ENCODE data around the gene SMLR1. TPM values are rescaled to one million over a fixed set of nuclear protein-coding genes. Genes with fewer than 3 reads are reported as not detected.

The SMLR1 gene
- total RNA-seq, 1 donor from 2014 or later: not detected

DNA sequence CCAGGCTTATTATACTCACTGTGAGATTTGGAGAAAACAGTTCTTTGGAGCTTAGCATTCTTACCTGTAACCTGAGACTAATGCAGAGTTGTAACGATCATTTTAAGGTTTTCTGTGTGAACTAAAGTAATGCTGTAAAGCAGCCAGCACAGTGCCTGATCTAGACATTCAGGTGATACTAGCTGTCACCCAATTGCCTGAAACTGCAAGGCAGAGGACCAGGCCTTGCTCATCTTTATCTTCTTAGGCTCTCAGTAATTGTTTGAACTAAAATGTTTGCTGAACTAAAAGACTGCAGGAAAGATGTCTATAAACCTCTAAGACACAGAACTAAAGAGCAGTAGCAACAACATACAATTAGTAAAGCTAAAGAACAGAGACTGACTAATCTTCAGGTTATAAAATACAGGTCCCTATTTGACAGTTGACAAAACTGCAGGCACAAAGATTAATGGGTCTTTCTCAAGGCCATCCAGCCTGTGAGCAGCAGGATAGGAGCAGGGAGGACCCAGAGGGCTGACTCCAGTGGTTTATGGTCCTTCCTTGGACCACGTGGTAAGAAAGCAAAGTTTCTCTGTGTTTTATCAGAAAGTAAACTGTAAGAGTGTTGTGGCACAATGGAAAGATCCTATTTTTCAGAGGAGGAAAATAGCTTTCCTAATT lies 31.4 kb downstream of the SMLR1 start:
- TF ChIP-seq, protein P1, sequence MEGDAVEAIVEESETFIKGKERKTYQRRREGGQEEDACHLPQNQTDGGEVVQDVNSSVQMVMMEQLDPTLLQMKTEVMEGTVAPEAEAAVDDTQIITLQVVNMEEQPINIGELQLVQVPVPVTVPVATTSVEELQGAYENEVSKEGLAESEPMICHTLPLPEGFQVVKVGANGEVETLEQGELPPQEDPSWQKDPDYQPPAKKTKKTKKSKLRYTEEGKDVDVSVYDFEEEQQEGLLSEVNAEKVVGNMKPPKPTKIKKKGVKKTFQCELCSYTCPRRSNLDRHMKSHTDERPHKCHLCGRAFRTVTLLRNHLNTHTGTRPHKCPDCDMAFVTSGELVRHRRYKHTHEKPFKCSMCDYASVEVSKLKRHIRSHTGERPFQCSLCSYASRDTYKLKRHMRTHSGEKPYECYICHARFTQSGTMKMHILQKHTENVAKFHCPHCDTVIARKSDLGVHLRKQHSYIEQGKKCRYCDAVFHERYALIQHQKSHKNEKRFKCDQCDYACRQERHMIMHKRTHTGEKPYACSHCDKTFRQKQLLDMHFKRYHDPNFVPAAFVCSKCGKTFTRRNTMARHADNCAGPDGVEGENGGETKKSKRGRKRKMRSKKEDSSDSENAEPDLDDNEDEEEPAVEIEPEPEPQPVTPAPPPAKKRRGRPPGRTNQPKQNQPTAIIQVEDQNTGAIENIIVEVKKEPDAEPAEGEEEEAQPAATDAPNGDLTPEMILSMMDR (IDR thresholded peaks at IDR 0.05): no peak
- Histone ChIP-seq H3K4me3 (no peak overlapping the region), H3K27ac (no peak overlapping the region), H3K4me1 (no peaks in the 10 kb centered on the region), H3K27me3 (ENCODE audit: low read depth) (no peaks in the 10 kb centered on the region), H3K36me3 (peaks cover 13% of the 10 kb centered on the region), H3K9me3 (no peaks in the 10 kb centered on the region)
- DNase-seq: no peak
- intact Hi-C loops (cut with DNase I): no loop called here
- no peak for ATAC-seq

DNA sequence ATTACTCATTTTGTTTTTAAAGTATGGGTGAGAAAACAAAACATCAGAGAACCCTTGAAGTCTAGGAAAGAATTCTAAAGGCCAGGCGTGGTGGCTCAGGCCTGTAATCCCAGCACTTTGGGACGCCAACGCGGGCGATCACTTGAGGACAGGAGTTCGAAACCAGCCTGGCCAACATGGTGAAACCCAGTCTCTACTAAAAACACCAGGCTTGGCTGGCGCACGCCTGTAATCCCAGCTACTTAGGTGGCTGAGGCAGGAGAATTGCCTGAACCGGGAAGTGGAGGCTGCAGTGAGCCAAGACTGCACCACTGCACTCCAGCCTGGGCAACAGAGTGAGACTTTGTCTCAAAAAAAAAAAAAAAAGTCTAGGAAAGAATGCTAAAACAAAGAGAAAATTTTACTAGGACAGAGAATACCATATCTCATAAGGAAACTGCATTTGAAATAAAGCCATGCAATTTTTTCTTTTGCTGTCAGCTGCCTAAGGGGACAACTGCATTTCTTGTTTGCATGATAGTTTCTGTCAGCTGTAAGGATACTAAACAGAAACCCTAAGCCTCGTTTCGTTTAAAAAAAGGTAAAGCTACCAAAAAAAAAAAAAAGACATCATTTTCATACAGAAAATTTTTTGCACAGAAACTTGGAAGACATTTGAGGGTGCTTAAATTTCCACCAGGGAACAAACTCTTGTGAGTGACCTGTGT lies 32.1 kb downstream of the SMLR1 start:
- TF ChIP-seq, protein P1 (IDR thresholded peaks at IDR 0.05): no peak
- H3K4me3 ChIP-seq: no peak overlapping the region
- ATAC-seq: no peak

DNA sequence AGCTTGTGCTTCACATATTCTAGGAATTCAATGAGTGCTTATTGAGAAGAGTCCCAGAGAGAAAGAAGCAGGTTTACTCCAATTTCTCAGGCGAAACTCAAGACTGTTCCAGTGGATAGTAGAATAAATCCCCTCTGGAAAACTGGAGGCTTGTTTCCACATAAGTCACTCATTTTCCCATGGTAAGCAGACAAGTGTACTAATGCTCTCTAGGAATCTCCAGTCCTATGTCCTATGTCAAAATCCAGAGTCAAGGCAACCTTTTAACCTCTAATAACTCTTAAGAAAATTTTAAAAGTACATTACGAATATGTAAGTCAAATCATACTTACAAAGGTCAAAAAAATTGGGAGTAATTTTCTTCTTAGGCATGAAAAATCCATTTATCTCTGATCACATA lies 35.2 kb downstream of the SMLR1 start:
- peaks cover 28% of the 10 kb centered on the region for H3K36me3 ChIP-seq
- no peaks in the 10 kb centered on the region for H3K27me3 ChIP-seq (ENCODE audit: low read depth)
- no peak overlapping the region for H3K27ac ChIP-seq
- intact Hi-C loops (cut with DNase I): no loop called here
- H3K4me3 ChIP-seq: no peak overlapping the region
- no peaks in the 10 kb centered on the region for H3K9me3 ChIP-seq
- no peaks in the 10 kb centered on the region for H3K4me1 ChIP-seq
- no peak for ATAC-seq
- no peak for DNase-seq
- TF ChIP-seq, protein P1 (IDR thresholded peaks at IDR 0.05): no peak

More for the DNA sequence above, 32.1 kb downstream of the SMLR1 start:
- intact Hi-C loops (cut with DNase I): no loop called here
- no peaks in the 10 kb centered on the region for H3K27me3 ChIP-seq (ENCODE audit: low read depth)
- DNase-seq: no peak
- no peaks in the 10 kb centered on the region for H3K4me1 ChIP-seq
- H3K27ac ChIP-seq: no peak overlapping the region
- H3K36me3 ChIP-seq: peaks cover 17% of the 10 kb centered on the region
- H3K9me3 ChIP-seq: no peaks in the 10 kb centered on the region

DNA sequence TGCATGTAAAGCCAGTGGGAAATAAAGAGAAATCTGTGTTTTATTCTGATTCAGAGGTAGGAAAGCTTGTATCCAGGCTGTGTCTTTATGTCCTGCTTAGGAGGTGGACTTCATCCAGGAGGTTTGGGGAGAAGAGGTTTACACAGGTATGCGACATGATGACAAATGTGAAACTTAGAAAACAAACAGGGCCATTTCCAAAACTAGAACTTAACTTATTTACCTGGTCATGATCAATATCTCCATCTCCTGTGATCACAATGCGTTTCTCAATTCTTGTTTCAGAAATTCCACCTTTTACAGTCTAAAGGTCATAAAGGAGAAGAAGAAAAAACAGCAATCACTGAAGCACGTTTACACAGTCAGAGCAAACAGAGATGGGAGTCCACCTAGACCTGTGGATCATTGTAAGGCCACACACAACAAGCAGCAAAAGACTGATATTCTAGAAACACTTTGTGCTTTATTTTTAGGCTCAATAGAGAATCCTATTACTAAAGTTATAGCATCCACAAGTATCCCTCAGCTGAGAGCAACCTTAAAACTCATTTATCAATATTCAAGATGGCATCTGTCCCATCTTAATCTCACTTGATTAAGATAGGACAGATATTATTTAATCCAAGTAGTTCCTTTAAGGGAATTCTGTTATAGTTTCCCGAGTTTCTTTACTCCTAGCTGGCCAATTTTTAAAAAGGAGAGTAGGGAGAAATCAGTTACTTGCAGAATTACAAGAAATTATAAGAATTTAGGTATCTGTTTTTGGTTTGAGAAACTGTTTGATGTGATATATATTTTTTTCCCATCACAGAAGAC lies 36.4 kb downstream of the SMLR1 start:
- intact Hi-C loops (cut with DNase I): no loop called here
- DNase-seq (no peak), ATAC-seq (no peak)
- Histone ChIP-seq H3K27me3 (ENCODE audit: low read depth) (no peaks in the 10 kb centered on the region), H3K36me3 (peaks cover 28% of the 10 kb centered on the region), H3K4me3 (no peak overlapping the region), H3K27ac (no peak overlapping the region), H3K9me3 (no peaks in the 10 kb centered on the region), H3K4me1 (no peaks in the 10 kb centered on the region)
- TF ChIP-seq, protein P1 (IDR thresholded peaks at IDR 0.05): no peak

DNA sequence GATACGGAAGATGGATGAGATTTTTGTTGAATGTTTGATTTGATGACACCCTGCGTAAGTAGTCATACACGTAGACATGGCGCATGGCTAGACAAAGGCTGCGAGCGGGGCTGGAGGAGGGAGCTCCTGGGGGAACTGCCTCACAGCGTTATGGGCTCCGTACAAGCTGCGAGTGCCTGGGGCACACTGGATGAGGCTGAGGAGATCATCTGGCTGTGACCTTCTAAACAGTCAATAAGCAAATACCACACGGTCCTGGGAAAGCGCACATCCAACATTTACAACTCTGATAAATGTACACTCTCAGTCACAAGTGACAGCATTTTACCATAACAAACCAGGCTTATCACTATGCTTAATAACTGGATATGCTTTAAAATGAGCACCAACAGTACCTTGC lies 37.1 kb downstream of the SMLR1 start:
- Histone ChIP-seq H3K36me3 (peaks cover 35% of the 10 kb centered on the region), H3K4me1 (no peaks in the 10 kb centered on the region), H3K27me3 (ENCODE audit: low read depth) (no peaks in the 10 kb centered on the region), H3K4me3 (no peak overlapping the region), H3K9me3 (no peaks in the 10 kb centered on the region), H3K27ac (no peak overlapping the region)
- no peak for ATAC-seq
- TF ChIP-seq, protein P1 (IDR thresholded peaks at IDR 0.05): no peak
- DNase-seq: no peak
- intact Hi-C loops (cut with DNase I): no loop called here

Data from lower lobe of right lung (tissue), 2 donors.